GM08714 (cell line): ENCODE measurements around the gene DNLZ.

Source experiments
- H3K4me3 ChIP-seq: fragments of 200-500 bp; sonication (Bioruptor generic); 2 replicates; pipeline ENCODE4 v1.5.1; 2014; ENCODE audit warnings: mild to moderate bottlenecking, low read length, inconsistent platforms
- ZNF274 ChIP-seq: IDR thresholded peaks from 2 replicates; pipeline ENCODE4 v1.6.1; 2012; ENCODE audit warnings: mild to moderate bottlenecking, low read depth, low read length

The DNLZ gene

GRCh38 chr9:136374183-136374575 lies 10.6 kb upstream of the DNLZ start:
- no peak for TF ChIP-seq ZNF274
- no peak overlapping the region for H3K4me3 ChIP-seq

- peak within 1 kb of the TSS; percentile 26; the same call in 1 of the 2 replicates for H3K4me3 ChIP-seq
- TF ChIP-seq ZNF274, result no peak
Observed at GRCh38 chr9:136373300-136374182, 10.0 kb upstream of the DNLZ start, which contains the start of gene CARD9. CARD9 (minus strand) TSS chr9:136373669; CDS start chr9:136372078, 1,591 bp downstream.

GRCh38 chr9:136372561-136373299 lies 9.2 kb upstream of the DNLZ start:
- TF ChIP-seq ZNF274, result no peak
- peak overlapping the region; percentile 26; the same call in 1 of the 2 replicates for H3K4me3 ChIP-seq

GRCh38 chr9:136372006-136372405 lies 8.5 kb upstream of the DNLZ start:
- TF ChIP-seq ZNF274, result no peak
- H3K4me3 ChIP-seq, result no peak overlapping the region; the same call in 1 of the 2 replicates

- no peak for TF ChIP-seq ZNF274
- H3K4me3 ChIP-seq, result no peak overlapping the region
Observed at GRCh38 chr9:136371533-136371880, 8.0 kb upstream of the DNLZ start.

- no peak for TF ChIP-seq ZNF274
- no peak overlapping the region for H3K4me3 ChIP-seq
Observed at GRCh38 chr9:136370687-136371532, 7.4 kb upstream of the DNLZ start.

- no peak overlapping the region for H3K4me3 ChIP-seq
- no peak for TF ChIP-seq ZNF274
Observed at GRCh38 chr9:136370037-136370436, 6.5 kb upstream of the DNLZ start.

GRCh38 chr9:136368190-136368589 lies 4.6 kb upstream of the DNLZ start:
- H3K4me3 ChIP-seq, result no peak overlapping the region
- no peak for TF ChIP-seq ZNF274

GRCh38 chr9:136367296-136368145 lies 4.0 kb upstream of the DNLZ start:
- no peak overlapping the region for H3K4me3 ChIP-seq

GRCh38 chr9:136366826-136367225 lies 3.3 kb upstream of the DNLZ start:
- H3K4me3 ChIP-seq, result no peak overlapping the region
- no peak for TF ChIP-seq ZNF274

More at GRCh38 chr9:136367296-136368145, 4.0 kb upstream of the DNLZ start:
- TF ChIP-seq ZNF274, result no peak

- no peak for TF ChIP-seq ZNF274
Observed at GRCh38 chr9:136365775-136366222, 2.3 kb upstream of the DNLZ start.

GRCh38 chr9:136364942-136365774 lies 1.6 kb upstream of the DNLZ start:
- H3K4me3 ChIP-seq, result no peak overlapping the region
- TF ChIP-seq ZNF274, result no peak

More at GRCh38 chr9:136365775-136366222, 2.3 kb upstream of the DNLZ start:
- no peak overlapping the region for H3K4me3 ChIP-seq
